BLaER1 treated with 17β-estradiol and CSF1 and Interleukin-3, amounts not matched to agents 10 nM and 100 nM (cell line): ENCODE data around the gene ATP2C2.

Experiments
- H3K27ac ChIP-seq, 11 experiments: shearing (Covaris generic); formaldehyde crosslinking; 2 replicates each; pipeline ENCODE4 v1.8.1; 2022
- H3K27me3 ChIP-seq, 11 experiments: shearing (Covaris generic); formaldehyde crosslinking; 2 replicates each; pipeline ENCODE4 v1.8.1; 2022
- H3K36me3 ChIP-seq, 11 experiments: shearing (Covaris generic); formaldehyde crosslinking; 2 replicates each; pipeline ENCODE4 v1.8.1; 2022
- H3K4me1 ChIP-seq, 10 experiments: shearing (Covaris generic); formaldehyde crosslinking; 2 replicates each; pipeline ENCODE4 v1.8.1; 2022
- H3K4me2 ChIP-seq, 11 experiments: shearing (Covaris generic); formaldehyde crosslinking; 2 replicates each; pipeline ENCODE4 v1.8.1; 2022
- H3K4me3 ChIP-seq, 10 experiments: shearing (Covaris generic); formaldehyde crosslinking; 2 replicates each; pipeline ENCODE4 v1.8.1; 2022
- H3K9ac ChIP-seq, 11 experiments: shearing (Covaris generic); formaldehyde crosslinking; 2 replicates each; pipeline ENCODE4 v1.8.1; 2022
- H3K9me3 ChIP-seq, 11 experiments: shearing (Covaris generic); formaldehyde crosslinking; replicated peaks in 1 of 11; 2 replicates each; pipeline ENCODE4 v1.8.1; 2022
- H4K20me1 ChIP-seq, 11 experiments: shearing (Covaris generic); formaldehyde crosslinking; 2 replicates each; pipeline ENCODE4 v1.8.1; 2022
- Cebpa-rat ChIP-seq, 11 experiments: shearing (Covaris generic); IDR thresholded peaks; 2 replicates each; pipeline ENCODE4 v1.8.1; 2022

Gene ATP2C2

GRCh38 chr16:84368308-84368996 lies at the start of gene ATP2C2:
Gene ATP2C2 (plus strand): TSS chr16:84368538. CDS start chr16:84368616, 78 bp downstream.
- Histone ChIP-seq H3K9ac (no peak within 1 kb of the TSS), H3K36me3 (no peaks in the 10 kb centered on the region), H3K27me3 (peaks cover 26 to 42% (median 38%) of the 10 kb centered on the region in 11 experiments), H3K4me1 (peaks cover 8 to 83% (median 52%) of the 10 kb centered on the region in 10 experiments; a peak in 19 of 20 replicates), H3K27ac (no peak within 1 kb of the TSS), H3K9me3 (no peaks in the 10 kb centered on the region), H3K4me3 (no peak within 1 kb of the TSS), H3K4me2 (peak within 1 kb of the TSS in 7 of 11 experiments; percentile 12 to 51 (median 33); a peak in 11 of 22 replicates), H4K20me1 (no peaks in the 10 kb centered on the region; a peak in 1 of 22 replicates)
- no peak for TF ChIP-seq Cebpa-rat (IDR thresholded peaks at IDR 0.05)

GRCh38 chr16:84319146-84319760 lies 49.1 kb upstream of the ATP2C2 start:
- H3K27ac ChIP-seq = no peak overlapping the region
- H3K4me3 ChIP-seq = no peak overlapping the region
- no peaks in the 10 kb centered on the region for H4K20me1 ChIP-seq
- no peak overlapping the region for H3K4me2 ChIP-seq
- no peaks in the 10 kb centered on the region for H3K4me1 ChIP-seq
- H3K27me3 ChIP-seq = no peaks in the 10 kb centered on the region
- no peak for TF ChIP-seq Cebpa-rat (IDR thresholded peaks at IDR 0.05)
- no peaks in the 10 kb centered on the region for H3K36me3 ChIP-seq
- H3K9ac ChIP-seq = no peak overlapping the region
- H3K9me3 ChIP-seq = peaks cover 10 to 18% (median 14%) of the 10 kb centered on the region in 11 experiments

GRCh38 chr16:84320511-84320910 lies 47.8 kb upstream of the ATP2C2 start:
- Histone ChIP-seq H3K9ac (no peak overlapping the region), H4K20me1 (no peaks in the 10 kb centered on the region)
- no peak for TF ChIP-seq Cebpa-rat (IDR thresholded peaks at IDR 0.05)

GRCh38 chr16:84321932-84322331 lies 46.4 kb upstream of the ATP2C2 start:
- Histone ChIP-seq H3K4me2 (no peak overlapping the region), H3K9ac (no peak overlapping the region), H3K27ac (no peak overlapping the region), H4K20me1 (no peaks in the 10 kb centered on the region), H3K27me3 (no peaks in the 10 kb centered on the region), H3K4me3 (no peak overlapping the region), H3K36me3 (no peaks in the 10 kb centered on the region), H3K4me1 (no peaks in the 10 kb centered on the region), H3K9me3 (peaks cover 10 to 27% (median 14%) of the 10 kb centered on the region in 11 experiments)
- TF ChIP-seq Cebpa-rat (IDR thresholded peaks at IDR 0.05) = no peak

More at GRCh38 chr16:84320511-84320910, 47.8 kb upstream of the ATP2C2 start:
- no peak overlapping the region for H3K4me2 ChIP-seq
- H3K27me3 ChIP-seq = no peaks in the 10 kb centered on the region
- H3K36me3 ChIP-seq = no peaks in the 10 kb centered on the region
- peaks cover 10 to 18% (median 14%) of the 10 kb centered on the region in 11 experiments for H3K9me3 ChIP-seq
- H3K4me1 ChIP-seq = no peaks in the 10 kb centered on the region
- no peak overlapping the region for H3K27ac ChIP-seq
- no peak overlapping the region for H3K4me3 ChIP-seq

GRCh38 chr16:84322749-84323148 lies 45.6 kb upstream of the ATP2C2 start:
- Histone ChIP-seq H3K9me3 (peaks cover 7 to 31% (median 9%) of the 10 kb centered on the region in 11 experiments), H3K27me3 (no peaks in the 10 kb centered on the region), H4K20me1 (no peaks in the 10 kb centered on the region), H3K4me2 (no peak overlapping the region), H3K4me3 (no peak overlapping the region), H3K27ac (no peak overlapping the region), H3K36me3 (no peaks in the 10 kb centered on the region), H3K9ac (no peak overlapping the region), H3K4me1 (no peaks in the 10 kb centered on the region)
- no peak for TF ChIP-seq Cebpa-rat (IDR thresholded peaks at IDR 0.05)

GRCh38 chr16:84323606-84324005 lies 44.7 kb upstream of the ATP2C2 start:
- Histone ChIP-seq H3K27ac (no peak overlapping the region), H3K4me2 (no peak overlapping the region), H4K20me1 (no peaks in the 10 kb centered on the region), H3K4me1 (no peaks in the 10 kb centered on the region), H3K4me3 (no peak overlapping the region), H3K27me3 (no peaks in the 10 kb centered on the region), H3K36me3 (no peaks in the 10 kb centered on the region), H3K9me3 (peaks cover 0 to 28% (median under 1%) of the 10 kb centered on the region in 11 experiments; a peak in 11 of 22 replicates), H3K9ac (no peak overlapping the region)
- no peak for TF ChIP-seq Cebpa-rat (IDR thresholded peaks at IDR 0.05)

GRCh38 chr16:84324434-84325262 lies 43.7 kb upstream of the ATP2C2 start:
- Histone ChIP-seq H3K36me3 (no peaks in the 10 kb centered on the region), H3K4me3 (no peak overlapping the region), H3K27ac (no peak overlapping the region), H3K9ac (no peak overlapping the region), H3K4me1 (no peaks in the 10 kb centered on the region), H3K9me3 (peaks cover 0 to 23% (median 0%) of the 10 kb centered on the region in 11 experiments; a peak in 8 of 22 replicates), H4K20me1 (no peaks in the 10 kb centered on the region), H3K27me3 (no peaks in the 10 kb centered on the region), H3K4me2 (no peak overlapping the region)
- TF ChIP-seq Cebpa-rat (IDR thresholded peaks at IDR 0.05) = no peak

GRCh38 chr16:84326545-84326944 lies 41.8 kb upstream of the ATP2C2 start:
- Histone ChIP-seq H3K4me1 (peaks cover 0 to 7% (median 0%) of the 10 kb centered on the region in 10 experiments; a peak in 7 of 20 replicates), H3K4me3 (no peak overlapping the region), H3K27me3 (no peaks in the 10 kb centered on the region), H3K9ac (no peak overlapping the region), H3K9me3 (peaks cover 0 to 23% (median 0%) of the 10 kb centered on the region in 11 experiments; a peak in 8 of 22 replicates), H3K27ac (no peak overlapping the region), H4K20me1 (no peaks in the 10 kb centered on the region), H3K36me3 (no peaks in the 10 kb centered on the region), H3K4me2 (no peak overlapping the region)
- TF ChIP-seq Cebpa-rat (IDR thresholded peaks at IDR 0.05) = no peak

- Histone ChIP-seq H3K27ac (no peak overlapping the region), H3K36me3 (no peaks in the 10 kb centered on the region), H3K27me3 (no peaks in the 10 kb centered on the region)
These were observed 40.3 kb upstream of the ATP2C2 start for GRCh38 chr16:84327926-84328505.

More at GRCh38 chr16:84327926-84328505, 40.3 kb upstream of the ATP2C2 start:
- TF ChIP-seq Cebpa-rat (IDR thresholded peaks at IDR 0.05) = no peak
- Histone ChIP-seq H3K9ac (no peak overlapping the region), H3K4me3 (no peak overlapping the region), H3K4me2 (no peak overlapping the region), H3K9me3 (peaks cover 0 to 23% (median 0%) of the 10 kb centered on the region in 11 experiments; a peak in 8 of 22 replicates), H4K20me1 (no peaks in the 10 kb centered on the region), H3K4me1 (peaks cover 0 to 20% (median 0%) of the 10 kb centered on the region in 10 experiments; a peak in 8 of 20 replicates)
